Mesendoderm (in vitro differentiated cells): ENCODE results near the gene ATP9A.

ENCODE experiments used
- DNase-seq: peaks from one replicate; pipeline ENCODE4 v3.0.0; 2013
- H2AK5ac ChIP-seq: 2 replicates; pipeline ENCODE4 v1.6.1; 2013; ENCODE audit warnings: low read length, inconsistent platforms
- H2BK120ac ChIP-seq: 2 replicates; pipeline ENCODE4 v1.6.1; 2013; ENCODE audit warnings: low read depth, mild to moderate bottlenecking, low read length, moderate library complexity, mixed read lengths
- H2BK15ac ChIP-seq: replicated peaks from 2 replicates; pipeline ENCODE4 v1.6.1; 2013; ENCODE audit warnings: low read depth, mild to moderate bottlenecking, moderate library complexity
- H2BK5ac ChIP-seq: 2 replicates; pipeline ENCODE4 v1.6.1; 2013; ENCODE audit warnings: low read length, inconsistent platforms
- H3K18ac ChIP-seq: 2 replicates; pipeline ENCODE4 v1.6.1; 2013; ENCODE audit warnings: mild to moderate bottlenecking, low read length, mixed read lengths
- H3K23ac ChIP-seq: one replicate; pipeline ENCODE4 v1.6.1; 2013; ENCODE audit warnings: low read length
- H3K27ac ChIP-seq: 2 replicates; pipeline ENCODE4 v1.5.1; 2013; ENCODE audit warnings: low read depth, mild to moderate bottlenecking, inconsistent platforms, low read length, moderate library complexity
- H3K27me3 ChIP-seq: 2 replicates; pipeline ENCODE4 v1.6.1; 2013; ENCODE audit warnings: low read length, control low read depth, mild to moderate bottlenecking, inconsistent platforms; ENCODE audit not compliant: insufficient read depth, poor library complexity
- H3K36me3 ChIP-seq: 2 replicates; pipeline ENCODE4 v1.6.1; 2013; ENCODE audit warnings: low read length, inconsistent platforms; ENCODE audit not compliant: control insufficient read depth, insufficient read depth
- H3K4ac ChIP-seq: one replicate; pipeline ENCODE4 v1.6.1; 2013; ENCODE audit warnings: low read depth, mild to moderate bottlenecking, low read length, moderate library complexity
- H3K4me1 ChIP-seq: 2 replicates; pipeline ENCODE4 v1.6.1; 2013; ENCODE audit warnings: low read depth, low read length, inconsistent platforms; ENCODE audit not compliant: control insufficient read depth
- H3K4me2 ChIP-seq: 2 replicates; pipeline ENCODE4 v1.6.1; 2013; ENCODE audit warnings: low read length
- H3K4me3 ChIP-seq: 2 replicates; pipeline ENCODE4 v1.5.1; 2013; ENCODE audit warnings: mild to moderate bottlenecking, low read length
- H3K56ac ChIP-seq: one replicate; pipeline ENCODE4 v1.6.1; 2013; ENCODE audit warnings: low read length
- H3K79me1 ChIP-seq: 2 replicates; pipeline ENCODE4 v1.6.1; 2013; ENCODE audit warnings: low read length, inconsistent platforms
- H3K79me2 ChIP-seq: 2 replicates; pipeline ENCODE4 v1.6.1; 2013; ENCODE audit warnings: mild to moderate bottlenecking, low read length; ENCODE audit not compliant: control insufficient read depth, insufficient read depth
- H3K9ac ChIP-seq: 2 replicates; pipeline ENCODE4 v1.6.1; 2013; ENCODE audit warnings: low read length, inconsistent platforms
- H4K5ac ChIP-seq: one replicate; pipeline ENCODE4 v1.6.1; 2013; ENCODE audit warnings: low read length
- H4K8ac ChIP-seq: one replicate; pipeline ENCODE4 v1.6.1; 2013; ENCODE audit warnings: low read depth, mild to moderate bottlenecking, control low read depth, low read length, moderate library complexity
- WGBS: extraction: QIAGEN DNeasy Blood & Tissue Kit; methylation state at CpG from one replicate; pipeline ENCODE4 v1.1.7; 2013; ENCODE audit warnings: low lambda C conversion rate, missing lambda C conversion rate; ENCODE audit not compliant: insufficient coverage; ENCODE audit errors: extremely low coverage; 5-methylcytosine and 5-hydroxymethylcytosine counted together

ATP9A gene

DNA sequence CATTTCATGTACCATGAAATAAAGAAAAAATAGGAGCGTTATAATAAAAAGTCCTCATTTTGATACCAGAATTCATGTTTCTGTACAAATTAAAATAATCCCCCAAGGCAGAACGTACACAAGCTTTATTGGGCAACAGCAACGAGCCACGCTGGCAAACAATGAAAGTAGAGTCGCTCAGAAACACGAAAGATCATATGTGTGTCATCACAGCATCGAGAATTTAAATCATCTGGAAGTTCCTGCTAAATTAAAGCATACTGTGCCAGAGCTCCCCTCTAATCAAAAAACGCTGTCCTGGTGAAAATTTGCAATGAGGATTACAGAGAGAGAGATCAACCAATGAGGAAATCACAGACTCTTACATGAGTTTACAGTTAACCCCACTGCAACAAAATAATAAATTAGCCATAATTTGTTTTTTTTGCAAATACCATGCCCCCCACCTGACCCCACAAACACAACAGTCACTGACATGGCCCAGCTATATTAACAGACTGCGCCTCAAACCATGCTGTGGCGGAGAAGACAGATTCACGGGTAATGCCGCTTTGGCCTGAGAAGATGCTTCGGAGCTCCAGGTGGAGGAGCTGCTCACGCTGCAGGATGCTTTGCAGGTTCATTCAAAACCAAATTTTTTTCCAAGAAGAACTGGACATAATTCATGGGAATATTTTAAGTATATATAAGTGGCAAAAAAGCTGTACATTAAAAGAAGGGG is 171.4 kb downstream of the ATP9A start:
- no CpG with 5 or more reads among the region's 14 CpGs for WGBS
- Histone ChIP-seq H3K9ac (no peak overlapping the region), H3K4me3 (no peak overlapping the region), H3K4me2 (no peak overlapping the region), H3K4me1 (no peaks in the 10 kb centered on the region), H3K4ac (no peak overlapping the region), H3K79me1 (no peaks in the 10 kb centered on the region), H3K36me3 (no peaks in the 10 kb centered on the region), H4K8ac (no peak overlapping the region), H3K27me3 (no peaks in the 10 kb centered on the region), H3K27ac (no peak overlapping the region), H3K79me2 (no peaks in the 10 kb centered on the region), H4K5ac (no peak overlapping the region), H2BK120ac (no peak overlapping the region), H2BK15ac (no peak overlapping the region), H2AK5ac (no peak overlapping the region), H3K23ac (no peak overlapping the region), H3K18ac (no peak overlapping the region), H2BK5ac (no peak overlapping the region), H3K56ac (no peak overlapping the region)
- no peak for DNase-seq

DNA sequence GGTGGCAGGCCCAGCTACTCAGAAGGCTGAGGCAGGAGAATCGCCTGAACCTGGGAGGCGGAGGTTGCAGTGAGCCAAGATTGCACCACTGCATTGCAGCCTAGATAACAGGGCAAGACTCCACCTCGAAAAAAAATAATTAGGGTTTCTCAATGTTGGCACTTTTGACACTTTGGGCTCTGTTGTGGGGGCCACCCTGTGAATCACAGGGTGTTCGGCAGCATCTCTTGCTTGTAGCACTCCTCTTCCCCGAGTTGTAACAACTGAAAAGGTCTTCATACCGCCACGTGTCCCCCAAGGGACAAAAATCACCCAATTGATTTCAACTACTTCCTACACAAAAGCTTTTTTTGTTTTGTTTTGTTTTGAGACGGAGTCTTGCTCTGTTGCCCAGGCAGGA is 172.4 kb downstream of the ATP9A start:
- no peak overlapping the region for H3K4me2 ChIP-seq
- H3K79me1 ChIP-seq, result no peaks in the 10 kb centered on the region
- no peak overlapping the region for H2BK15ac ChIP-seq
- H4K5ac ChIP-seq, result no peak overlapping the region
- DNase-seq, result no peak
- H2BK120ac ChIP-seq, result no peak overlapping the region
- no peak overlapping the region for H3K23ac ChIP-seq
- H3K27me3 ChIP-seq, result no peaks in the 10 kb centered on the region
- H3K9ac ChIP-seq, result no peak overlapping the region
- H3K4me1 ChIP-seq, result no peaks in the 10 kb centered on the region
- no CpG with 5 or more reads among the region's 8 CpGs for WGBS
- H3K36me3 ChIP-seq, result no peaks in the 10 kb centered on the region
- H2AK5ac ChIP-seq, result no peak overlapping the region
- no peak overlapping the region for H3K56ac ChIP-seq
- H3K27ac ChIP-seq, result no peak overlapping the region
- no peak overlapping the region for H3K18ac ChIP-seq
- no peaks in the 10 kb centered on the region for H3K79me2 ChIP-seq
- no peak overlapping the region for H2BK5ac ChIP-seq
- no peak overlapping the region for H3K4ac ChIP-seq
- no peak overlapping the region for H3K4me3 ChIP-seq
- no peak overlapping the region for H4K8ac ChIP-seq

DNA sequence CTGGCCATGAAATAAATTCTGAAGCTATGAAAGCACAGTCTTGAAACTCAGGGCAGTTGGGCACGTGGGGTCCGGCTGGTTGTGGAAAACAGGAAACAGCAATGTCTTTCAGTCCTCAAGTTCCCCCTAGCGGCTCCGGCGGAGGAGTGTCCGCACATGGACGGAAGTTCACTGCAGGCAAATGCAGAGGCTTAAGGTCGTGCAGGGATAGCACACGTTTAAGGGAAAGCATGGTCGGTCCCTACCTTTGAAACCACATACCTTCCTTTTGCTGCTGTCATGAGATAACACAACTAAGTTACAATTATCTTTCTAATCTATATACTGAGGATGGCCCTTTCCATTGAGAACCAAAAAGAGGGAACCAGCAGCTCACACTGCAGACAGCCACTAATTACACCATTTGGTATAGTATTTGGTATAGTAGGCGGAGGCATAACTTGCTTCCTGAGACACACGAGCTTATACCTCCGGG is 173.1 kb downstream of the ATP9A start:
- Histone ChIP-seq H3K9ac (no peak overlapping the region), H3K27ac (no peak overlapping the region)
- peak; percentile 93 for DNase-seq

DNA sequence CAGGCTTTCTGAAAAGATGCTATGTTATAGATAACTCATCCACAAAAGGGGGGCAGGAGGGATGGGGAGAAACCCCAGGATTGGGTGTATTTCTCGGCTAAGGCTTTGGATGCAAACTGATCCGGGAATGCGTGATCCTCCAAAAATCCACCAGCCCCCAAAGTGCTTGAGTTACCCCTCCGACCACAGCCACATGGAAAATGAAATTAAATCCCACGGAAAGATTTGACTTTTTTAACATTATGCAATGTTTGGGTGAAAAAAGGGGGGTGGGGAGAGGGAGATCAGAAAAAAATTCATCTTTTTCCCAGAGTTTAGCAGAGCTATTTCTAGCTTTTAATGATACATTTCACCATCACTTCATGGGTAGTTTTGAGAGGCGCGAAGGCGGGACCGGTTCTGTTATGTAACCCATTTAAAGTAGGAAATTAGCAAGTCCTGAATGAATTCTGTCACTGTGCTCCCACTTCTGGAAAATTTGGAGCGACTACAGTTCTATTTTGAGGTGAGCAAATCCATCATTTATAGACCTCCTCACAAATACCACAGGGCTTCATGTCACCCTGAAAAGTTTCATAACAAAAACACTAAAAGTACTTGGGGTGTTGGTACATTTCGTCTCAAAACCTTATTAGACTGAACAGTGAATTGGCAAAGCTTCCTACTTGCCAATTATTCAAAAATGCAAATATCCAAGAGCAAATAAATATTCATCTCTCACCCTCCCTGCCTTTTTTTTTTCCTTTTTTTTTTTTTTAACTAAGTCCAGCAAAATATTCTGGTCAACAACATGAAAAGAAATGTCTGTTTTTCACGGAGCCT is 173.7 kb downstream of the ATP9A start:
- Histone ChIP-seq H3K23ac (no peak overlapping the region), H3K27ac (no peak overlapping the region), H2AK5ac (no peak overlapping the region), H3K4ac (no peak overlapping the region), H3K4me3 (no peak overlapping the region), H2BK5ac (no peak overlapping the region), H2BK120ac (no peak overlapping the region), H3K56ac (no peak overlapping the region), H4K5ac (no peak overlapping the region), H4K8ac (no peak overlapping the region), H3K18ac (no peak overlapping the region), H3K79me2 (no peaks in the 10 kb centered on the region), H3K9ac (no peak overlapping the region), H3K27me3 (no peaks in the 10 kb centered on the region), H3K36me3 (no peaks in the 10 kb centered on the region), H2BK15ac (no peak overlapping the region), H3K79me1 (no peaks in the 10 kb centered on the region), H3K4me2 (no peak overlapping the region), H3K4me1 (no peaks in the 10 kb centered on the region)
- no peak for DNase-seq
- no CpG with 5 or more reads among the region's 12 CpGs for WGBS

More for the DNA sequence above, 173.1 kb downstream of the ATP9A start:
- Histone ChIP-seq H2BK120ac (no peak overlapping the region), H3K79me2 (no peaks in the 10 kb centered on the region), H4K8ac (no peak overlapping the region), H3K4me1 (no peaks in the 10 kb centered on the region), H3K79me1 (no peaks in the 10 kb centered on the region), H3K4ac (no peak overlapping the region), H3K56ac (no peak overlapping the region), H3K18ac (no peak overlapping the region), H3K36me3 (no peaks in the 10 kb centered on the region), H4K5ac (no peak overlapping the region), H2BK5ac (no peak overlapping the region), H2AK5ac (no peak overlapping the region), H3K27me3 (no peaks in the 10 kb centered on the region), H2BK15ac (no peak overlapping the region), H3K4me2 (no peak overlapping the region), H3K23ac (no peak overlapping the region), H3K4me3 (no peak overlapping the region)
- no CpG with 5 or more reads among the region's 13 CpGs for WGBS

DNA sequence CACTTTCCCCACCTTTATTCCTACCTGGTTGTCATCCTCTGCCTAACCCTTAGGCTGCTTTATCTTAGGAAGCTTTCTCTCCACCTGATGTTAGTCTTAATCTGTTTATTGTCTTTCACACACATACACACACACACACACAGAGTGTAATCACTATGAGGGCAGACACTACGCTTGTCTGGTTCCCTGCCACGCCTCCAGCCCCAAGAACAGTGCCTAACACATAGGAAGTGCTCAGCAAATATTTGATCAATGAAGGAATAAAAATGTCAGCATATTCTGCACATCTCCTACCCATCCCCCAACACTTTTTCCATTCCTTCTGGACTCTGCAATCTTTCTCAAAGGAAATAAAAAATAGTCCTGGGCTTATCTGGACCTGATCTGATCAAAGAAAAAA is 174.6 kb downstream of the ATP9A start:
- H3K23ac ChIP-seq, result no peak overlapping the region
- no peak overlapping the region for H2BK120ac ChIP-seq
- no CpG with 5 or more reads among the region's 2 CpGs for WGBS
- no peaks in the 10 kb centered on the region for H3K36me3 ChIP-seq
- no peak overlapping the region for H2BK15ac ChIP-seq
- H4K5ac ChIP-seq, result no peak overlapping the region
- H2AK5ac ChIP-seq, result no peak overlapping the region
- no peak overlapping the region for H2BK5ac ChIP-seq
- H3K56ac ChIP-seq, result no peak overlapping the region
- no peak overlapping the region for H3K4ac ChIP-seq
- no peak overlapping the region for H3K9ac ChIP-seq
- DNase-seq, result no peak
- H4K8ac ChIP-seq, result no peak overlapping the region
- H3K4me1 ChIP-seq, result no peaks in the 10 kb centered on the region
- no peaks in the 10 kb centered on the region for H3K79me2 ChIP-seq
- no peak overlapping the region for H3K27ac ChIP-seq
- H3K79me1 ChIP-seq, result no peaks in the 10 kb centered on the region
- H3K4me2 ChIP-seq, result no peak overlapping the region
- H3K18ac ChIP-seq, result no peak overlapping the region
- no peak overlapping the region for H3K4me3 ChIP-seq
- H3K27me3 ChIP-seq, result no peaks in the 10 kb centered on the region
